Fibroblast of upper back skin (primary cell): ENCODE measurements around the gene RMND5B.
"Not testable (repeated sequence)": the region's sequence is repeated elsewhere in the genome, so short reads cannot be mapped to it uniquely, and the experiment has no call there.

ENCODE experiments used
- DNase-seq: peaks from one replicate; pipeline ENCODE4 v3.0.0-alpha.2; 2013

Gene RMND5B

GRCh38 chr5:178114325-178115135 lies 16.3 kb upstream of the RMND5B start:
- no peak for DNase-seq

- DNase-seq: no peak
These were observed 15.5 kb upstream of the RMND5B start for GRCh38 chr5:178115136-178115813.

- DNase-seq: no peak
These were observed 15.0 kb upstream of the RMND5B start for GRCh38 chr5:178115814-178116142.

GRCh38 chr5:178116143-178116885 lies 14.5 kb upstream of the RMND5B start:
- no peak for DNase-seq

GRCh38 chr5:178117923-178118701 lies 12.7 kb upstream of the RMND5B start:
- DNase-seq: no peak

- no peak for DNase-seq
These were observed 10.8 kb upstream of the RMND5B start for GRCh38 chr5:178119915-178120606.

GRCh38 chr5:178120607-178121357 lies 10.0 kb upstream of the RMND5B start:
- peak; percentile 85 for DNase-seq

GRCh38 chr5:178121391-178122276 lies 9.2 kb upstream of the RMND5B start:
- DNase-seq: peak; percentile 19

- no peak for DNase-seq
These were observed 8.5 kb upstream of the RMND5B start for GRCh38 chr5:178122346-178122745.

GRCh38 chr5:178123094-178123965 lies 7.5 kb upstream of the RMND5B start:
- DNase-seq: no peak

GRCh38 chr5:178123966-178124925 lies 6.6 kb upstream of the RMND5B start:
- DNase-seq: no peak

GRCh38 chr5:178125253-178125906 lies 5.4 kb upstream of the RMND5B start:
- no peak for DNase-seq

- no peak for DNase-seq
These were observed 4.3 kb upstream of the RMND5B start for GRCh38 chr5:178126556-178126955.

GRCh38 chr5:178127300-178128009 lies 3.4 kb upstream of the RMND5B start:
- not testable (repeated sequence) for DNase-seq

- no peak for DNase-seq
These were observed 1.5 kb upstream of the RMND5B start for GRCh38 chr5:178129296-178129695.

- peak; percentile 8 for DNase-seq
These were observed 609 bp upstream of the RMND5B start for GRCh38 chr5:178130234-178130575.

- no peak for DNase-seq
These were observed 707 bp downstream of the RMND5B start for GRCh38 chr5:178131446-178131996.
